Left lung (tissue), 10 donors: ENCODE results near the gene MINPP1. TPM values are rescaled to one million over a fixed set of nuclear protein-coding genes. Genes with fewer than 3 reads are reported as not detected.

Source experiments
- ATAC-seq: fragments of 200-7000 bp; cut with Tn5 transposase; one replicate; pipeline ENCODE4 v1.9.1; 2020; ENCODE audit warnings: moderate library complexity
- DNase-seq, 4 donors: peaks; one replicate each; pipeline ENCODE4 v3.0.0-alpha.2; 2013 to 2020
- H3K27ac ChIP-seq, 2 donors: fragments of 200-600 bp; sonication (generic) in 1 of 2; one replicate each; pipeline versions ENCODE4 v1.5.0 to v1.8.0; 2020 to 2021
- H3K27me3 ChIP-seq, 2 donors: fragments of 200-600 bp; sonication (generic) in 1 of 2; one replicate each; pipeline versions ENCODE4 v1.5.0 to v1.8.0; 2020 to 2021
- H3K36me3 ChIP-seq, 2 donors: fragments of 200-600 bp; sonication (generic) in 1 of 2; one replicate each; pipeline versions ENCODE4 v1.5.0 to v1.8.0; 2020 to 2021
- H3K4me1 ChIP-seq, 2 donors: fragments of 200-600 bp; one replicate each; pipeline ENCODE4 v1.8.0; 2021
- H3K4me3 ChIP-seq, 2 donors: fragments of 200-600 bp; sonication (generic) in 1 of 2; one replicate each; pipeline versions ENCODE4 v1.5.0 to v1.8.0; 2020 to 2021; ENCODE audit warnings: mild to moderate bottlenecking in 1 of 2
- H3K9me3 ChIP-seq, 2 donors: fragments of 200-600 bp; sonication (generic) in 1 of 2; one replicate each; pipeline versions ENCODE4 v1.5.0 to v1.8.0; 2020 to 2021
- CTCF ChIP-seq, 2 donors: fragments of 200-600 bp; sonication (generic) in 1 of 2; IDR thresholded peaks; one replicate each; pipeline versions ENCODE4 v1.5.0 to v1.8.0; 2021; ENCODE audit warnings: antibody characterized with exemption in 2 of 2
- intact Hi-C, 2 donors: fragments of 100-400 bp; cut with DNase I; formaldehyde crosslinking; loops; one replicate each; pipeline versions ENCODE4 v1.11.2 to v1.14.2; 2022
- polyA plus RNA-seq, 6 donors: library from polyadenylated mRNA; unstranded; fragments of 120-200 nt; gene quantifications; one replicate each; pipeline ENCODE4 v1.2.1, GENCODE V29; 2013; ENCODE audit not compliant: insufficient read length in 6 of 6
- total RNA-seq, 2 donors: library from RNA; stranded (reverse); fragmentation: NEBNext Ultra II Directional; extraction: Animal tissue kit (Norgen Biotek cat#: 25700); gene quantifications; one replicate each; pipeline ENCODE4 v1.2.1, GENCODE V29; 2021
- donor health status: DM: no; HTN: yes; CAD: no.
- donor health status: DM: no; HTN: no; CAD: no.

Gene MINPP1
- total and polyA plus RNA-seq, 8 donors, result 16.8 to 50.0 (median 40.7) TPM

DNA sequence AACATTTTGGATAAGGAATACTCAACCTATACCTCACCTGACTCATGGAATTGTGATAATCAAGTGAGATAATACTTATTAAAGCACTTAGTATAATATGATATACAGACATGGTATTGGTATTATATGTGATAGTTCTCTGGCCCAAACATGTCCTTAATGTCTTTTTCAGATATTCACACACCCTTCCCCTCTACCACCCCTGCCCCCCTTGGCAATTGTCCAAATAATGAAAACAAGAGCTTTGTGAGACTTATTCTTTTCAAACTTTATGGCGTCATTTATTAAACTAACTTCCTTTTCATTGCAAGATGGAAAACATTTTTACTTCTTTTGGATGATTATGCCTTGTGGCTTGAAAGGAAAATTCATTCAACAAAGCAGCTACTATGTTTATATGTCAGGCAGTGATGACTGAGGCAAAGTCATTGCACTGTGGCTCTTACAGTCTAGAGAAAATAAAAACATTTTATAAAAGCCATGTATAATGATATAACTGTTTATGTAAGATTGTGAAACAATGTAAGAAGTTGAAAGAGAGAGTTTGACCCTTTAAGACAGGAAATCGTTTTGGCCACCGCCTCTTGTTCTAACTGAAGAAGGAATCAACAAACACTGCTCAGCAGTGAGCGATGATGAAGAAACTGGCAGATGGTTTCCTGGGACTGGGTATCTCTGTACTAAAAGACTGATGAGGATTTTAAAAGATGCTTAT lies 27.4 kb downstream of the MINPP1 start:
- TF ChIP-seq CTCF (IDR thresholded peaks at IDR 0.05), result no peak
- peak overlapping the region; percentile 26 to 45 for H3K27ac ChIP-seq
- intact Hi-C loops, result loop anchor here in 1 of 2 donors (10.0 kb wide), 1 partner anchor 203 kb away; no protein-coding TSS in a partner anchor
- DNase-seq (peak in 2 of 4 donors; percentile 60 to 80), ATAC-seq (peak; percentile 73)
- peaks cover 12 to 29% of the 10 kb centered on the region in 2 donors for H3K4me1 ChIP-seq
- H3K4me3 ChIP-seq, result no peak overlapping the region
- peaks cover 0 to 14% of the 10 kb centered on the region in 2 donors for H3K36me3 ChIP-seq
- H3K27me3 ChIP-seq, result no peaks in the 10 kb centered on the region
- no peaks in the 10 kb centered on the region for H3K9me3 ChIP-seq

DNA sequence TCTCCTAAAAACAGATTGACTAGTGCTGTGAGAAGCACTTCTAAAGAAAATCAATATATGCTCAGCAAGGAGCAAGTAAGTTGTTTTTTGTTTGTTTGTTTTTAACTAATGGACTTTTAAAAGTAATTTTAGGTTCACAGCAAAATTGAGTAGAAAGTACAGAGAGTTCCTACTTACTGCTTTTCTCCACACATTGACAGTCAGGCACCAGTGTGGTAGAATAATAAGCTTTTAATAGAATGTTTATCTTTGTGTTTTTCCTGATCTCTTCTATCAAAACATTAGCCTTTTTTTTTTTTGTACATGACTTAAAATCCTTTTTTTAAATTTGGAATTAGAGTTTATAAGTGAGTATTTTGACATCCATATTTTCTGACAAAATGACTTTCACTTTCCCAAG lies 28.0 kb downstream of the MINPP1 start:
- Histone ChIP-seq H3K27me3 (no peaks in the 10 kb centered on the region), H3K4me3 (no peak overlapping the region), H3K9me3 (no peaks in the 10 kb centered on the region), H3K27ac (peak overlapping the region; percentile 26 to 45), H3K4me1 (peaks cover 12 to 29% of the 10 kb centered on the region in 2 donors), H3K36me3 (peaks cover 0 to 14% of the 10 kb centered on the region in 2 donors)
- no peak for TF ChIP-seq CTCF (IDR thresholded peaks at IDR 0.05)
- ATAC-seq (peak; percentile 12), DNase-seq (no peak)
- intact Hi-C loops, result loop anchor here in 1 of 2 donors (10.0 kb wide), 1 partner anchor 202 kb away; no protein-coding TSS in a partner anchor

GRCh38 chr10:87534173-87534858 lies 29.6 kb downstream of the MINPP1 start:
- intact Hi-C loops, result loop anchor here in 1 of 2 donors (10.0 kb wide), 1 partner anchor 200 kb away; no protein-coding TSS in a partner anchor
- no peak for TF ChIP-seq CTCF (IDR thresholded peaks at IDR 0.05)
- Histone ChIP-seq H3K36me3 (peaks cover 0 to 14% of the 10 kb centered on the region in 2 donors), H3K4me1 (peaks cover 12 to 29% of the 10 kb centered on the region in 2 donors), H3K27ac (peak overlapping the region in 1 of 2 donors; percentile 13), H3K9me3 (no peaks in the 10 kb centered on the region), H3K27me3 (no peaks in the 10 kb centered on the region), H3K4me3 (no peak overlapping the region)
- ATAC-seq (peak; percentile 24), DNase-seq (no peak)

DNA sequence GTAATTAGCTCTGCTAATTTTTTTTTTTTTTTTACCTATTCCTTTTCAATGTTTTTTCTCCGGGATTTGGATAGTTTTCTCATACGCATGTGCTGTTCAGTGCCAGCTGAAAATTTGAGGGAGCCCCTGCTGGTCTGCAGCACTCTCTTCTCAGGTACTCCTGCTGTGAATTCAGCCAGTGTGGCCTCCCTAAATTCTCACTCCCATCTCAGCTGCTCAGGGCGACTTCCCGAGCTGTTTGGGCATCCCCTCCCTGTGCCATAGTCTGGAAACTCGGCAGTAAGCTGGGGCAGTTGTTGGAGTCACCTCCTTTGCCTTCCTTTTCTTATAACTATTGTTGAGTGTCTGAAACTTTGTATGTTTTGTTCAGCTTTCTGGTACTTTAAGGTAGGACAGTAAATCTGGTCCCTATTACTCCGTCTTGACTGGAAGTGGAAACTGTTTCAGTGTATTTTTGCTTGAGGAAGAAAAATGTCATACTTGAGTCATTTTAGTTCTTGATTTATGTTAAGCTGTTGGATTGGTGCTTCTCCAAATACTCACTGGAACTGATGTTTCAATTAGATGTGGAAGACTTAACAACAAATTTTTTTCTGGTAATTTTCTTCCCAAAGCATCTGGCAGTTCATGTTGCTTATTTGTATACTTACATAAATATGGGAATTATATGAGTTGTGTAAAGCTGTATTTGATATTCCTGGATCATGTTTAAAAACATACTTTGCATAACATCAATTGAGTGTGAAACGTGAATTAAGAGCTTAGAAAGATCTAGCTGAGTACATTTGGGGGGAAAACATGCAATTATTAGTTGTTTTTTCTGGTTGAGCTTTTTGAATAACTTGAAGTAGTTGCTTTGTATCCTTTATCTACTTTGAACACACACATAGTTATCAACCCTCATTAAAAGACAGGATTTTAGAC lies 33.7 kb downstream of the MINPP1 start:
- DNase-seq (peak in 2 of 4 donors; percentile 56), ATAC-seq (no peak)
- no peak for TF ChIP-seq CTCF (IDR thresholded peaks at IDR 0.05)
- Histone ChIP-seq H3K27ac (no peak overlapping the region), H3K4me1 (peaks cover 0 to 10% of the 10 kb centered on the region in 2 donors), H3K9me3 (peaks cover 0 to 7% of the 10 kb centered on the region in 2 donors), H3K36me3 (peaks cover 0 to 9% of the 10 kb centered on the region in 2 donors), H3K27me3 (no peaks in the 10 kb centered on the region), H3K4me3 (no peak overlapping the region)
- intact Hi-C loops, result loop anchor here in 1 of 2 donors (10.0 kb wide), 1 partner anchor 196 kb away; no protein-coding TSS in a partner anchor
